Erythroblast (primary cell): ENCODE results near the gene NOMO2.
"Not testable (repeated sequence)": the region's sequence is repeated elsewhere in the genome, so short reads cannot be mapped to it uniquely, and the experiment has no call there.

Source experiments
- GATA1 ChIP-seq: IDR thresholded peaks from 2 replicates; pipeline ENCODE4 v1.6.1; 2011; ENCODE audit warnings: low read depth, mild to moderate bottlenecking, control low read depth, low read length, moderate library complexity
- POLR2A ChIP-seq: IDR thresholded peaks from 2 replicates; pipeline ENCODE4 v1.6.1; 2011; ENCODE audit warnings: mild to moderate bottlenecking, low read length

DNA sequence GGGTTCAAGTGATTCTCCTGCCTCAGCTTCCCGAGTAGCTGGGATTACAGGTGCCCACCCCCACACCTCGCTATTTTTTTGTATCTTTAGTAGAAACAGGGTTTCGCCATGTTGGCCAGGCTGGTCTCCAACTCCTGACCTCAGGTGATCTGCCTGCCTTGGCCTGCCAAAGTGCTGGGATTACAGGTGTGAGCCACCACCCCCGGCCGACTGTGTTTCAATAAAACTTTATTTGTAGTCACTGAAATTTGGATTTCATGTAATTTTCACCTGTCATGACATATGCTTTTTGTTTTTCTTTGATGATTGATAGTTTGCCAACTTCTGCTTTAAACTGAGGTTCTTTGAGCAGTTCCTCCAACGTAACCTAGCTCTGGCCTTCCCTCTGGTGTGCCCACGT, 12.0 kb upstream of the NOMO2 start:
- not testable (repeated sequence) for TF ChIP-seq POLR2A, GATA1
